ENCODE data around the gene ASCC2.
"Not testable (repeated sequence)": the region's sequence is repeated elsewhere in the genome, so short reads cannot be mapped to it uniquely, and the experiment has no call there.

Gene ASCC2

DNA sequence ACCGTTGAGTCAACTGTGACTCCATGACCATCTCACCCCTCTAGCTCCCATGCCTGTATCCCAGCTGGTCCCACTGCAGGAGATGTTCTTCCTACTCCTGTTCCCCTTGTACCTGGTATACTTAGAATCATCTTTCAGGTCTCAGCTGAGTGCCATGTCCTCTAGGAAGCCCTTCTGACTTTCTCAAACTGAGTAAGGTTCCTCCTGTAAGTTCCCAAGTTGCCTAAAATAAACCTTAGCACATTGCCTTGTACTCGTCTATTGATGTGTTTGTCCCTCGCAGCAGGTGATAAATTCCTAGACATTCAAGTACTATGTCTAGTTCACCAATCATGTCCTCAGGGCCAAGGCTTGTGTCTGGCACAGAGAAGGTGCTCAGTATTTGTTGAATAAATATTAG is 18.4 kb upstream of the ASCC2 start:
- DNase-seq (ENCODE audit: low spot score), result no peak

DNA sequence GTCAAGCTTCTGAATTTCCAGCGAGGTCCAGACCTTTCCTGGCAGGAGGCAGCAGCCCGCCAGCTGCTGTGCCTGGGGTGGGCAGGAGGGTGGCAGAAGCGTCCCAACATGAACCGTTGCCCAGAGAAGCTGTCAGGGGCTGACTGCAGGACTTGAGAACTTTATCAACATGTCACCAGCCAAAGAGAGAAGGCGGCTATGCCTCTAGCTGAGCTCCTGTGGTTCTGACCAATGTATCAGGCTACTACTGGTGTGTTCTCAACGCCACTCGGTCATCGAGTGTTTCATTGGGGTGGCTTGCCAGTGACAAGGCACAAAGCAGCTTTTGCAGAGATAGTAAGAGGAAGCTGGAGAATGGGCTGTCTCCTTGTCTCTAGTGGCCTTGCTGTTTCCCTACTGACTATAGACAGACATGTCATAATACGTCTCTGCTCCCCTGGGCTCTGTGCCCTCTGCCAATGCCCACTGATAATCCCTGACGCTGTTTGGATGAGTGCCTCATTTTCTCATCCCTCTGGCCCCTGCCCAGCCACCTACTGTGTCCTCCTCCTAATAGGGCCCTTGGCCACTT is 17.6 kb upstream of the ASCC2 start:
- no peak for DNase-seq (ENCODE audit: low spot score)

DNA sequence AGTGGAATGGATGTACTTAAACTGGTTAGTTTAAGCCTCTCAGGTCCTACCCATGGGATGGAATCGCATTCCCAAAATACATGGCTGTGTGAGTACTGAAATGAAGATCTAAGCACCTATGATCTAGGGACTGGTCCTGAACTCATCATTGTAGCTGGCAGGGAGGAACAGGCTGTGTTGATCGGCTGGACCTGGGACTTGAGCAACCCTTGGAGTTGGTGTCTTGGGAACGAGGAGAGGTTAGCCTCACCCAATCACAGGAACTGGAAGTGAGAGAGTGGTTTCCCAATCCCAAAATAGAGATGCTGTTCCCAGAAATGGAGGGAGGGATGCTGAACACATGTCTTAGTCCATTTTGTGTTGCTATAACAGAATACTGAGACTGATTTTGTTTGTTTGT is 16.4 kb upstream of the ASCC2 start:
- no peak for DNase-seq (ENCODE audit: low spot score)

DNA sequence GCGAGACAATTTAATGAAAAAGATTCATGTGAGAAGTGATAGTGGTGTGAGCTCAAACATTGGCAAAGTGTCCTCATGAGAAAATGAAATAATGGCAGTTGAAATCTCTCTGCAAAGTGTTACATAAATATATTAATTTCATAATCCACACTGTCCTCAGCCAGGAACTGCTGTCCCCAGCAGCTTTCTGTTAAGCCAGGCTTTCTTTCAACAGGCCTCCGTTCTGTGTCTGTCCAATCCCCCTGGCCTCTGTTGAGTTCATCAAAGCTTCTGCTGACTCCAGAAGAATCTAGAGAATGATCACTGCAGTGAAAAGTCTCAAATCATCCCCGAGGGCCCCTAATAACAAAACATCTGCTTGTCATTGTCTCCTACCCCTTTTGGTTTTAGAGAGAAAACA is 10.0 kb upstream of the ASCC2 start:
- DNase-seq (ENCODE audit: low spot score), result no peak

DNA sequence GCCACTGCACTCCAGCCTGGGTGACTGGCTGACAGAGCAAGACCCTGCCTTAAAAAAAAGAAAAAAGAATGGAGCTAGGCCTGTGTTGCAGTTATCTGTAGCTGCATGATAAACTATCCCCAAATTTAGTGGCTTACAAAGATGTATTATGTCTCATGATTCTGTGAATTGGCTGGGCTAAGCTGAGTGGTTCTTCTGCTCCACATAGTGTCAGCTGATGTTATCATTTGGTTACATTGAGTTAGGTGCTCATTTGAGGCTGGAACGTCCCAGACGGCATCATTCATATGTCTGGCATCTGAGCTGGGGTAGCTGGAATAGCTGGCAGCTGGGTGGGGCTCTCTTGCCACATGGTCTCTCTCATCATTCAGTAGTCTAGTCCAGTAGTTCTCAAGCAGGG is 8.2 kb upstream of the ASCC2 start:
- no peak for DNase-seq (ENCODE audit: low spot score)

DNA sequence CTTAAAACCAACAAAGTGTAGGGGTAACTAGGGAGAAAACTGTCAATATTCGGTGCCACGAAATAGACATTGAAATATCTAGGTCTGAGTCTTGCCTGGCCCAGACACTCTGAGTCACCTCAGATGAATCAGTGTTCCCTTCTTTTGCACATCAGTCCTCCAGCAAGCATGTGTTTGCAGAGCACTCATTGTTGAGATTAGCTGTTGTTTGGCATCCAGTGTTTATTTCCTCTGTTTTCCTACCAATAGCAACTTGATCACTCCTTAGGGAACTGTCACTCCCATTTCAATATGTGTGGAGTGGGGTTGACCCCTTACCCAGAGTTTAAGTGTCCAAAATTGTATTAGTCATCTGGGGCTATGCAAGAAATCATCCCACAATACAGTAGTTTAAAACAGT is 4.7 kb upstream of the ASCC2 start:
- no peak for DNase-seq (ENCODE audit: low spot score)

DNA sequence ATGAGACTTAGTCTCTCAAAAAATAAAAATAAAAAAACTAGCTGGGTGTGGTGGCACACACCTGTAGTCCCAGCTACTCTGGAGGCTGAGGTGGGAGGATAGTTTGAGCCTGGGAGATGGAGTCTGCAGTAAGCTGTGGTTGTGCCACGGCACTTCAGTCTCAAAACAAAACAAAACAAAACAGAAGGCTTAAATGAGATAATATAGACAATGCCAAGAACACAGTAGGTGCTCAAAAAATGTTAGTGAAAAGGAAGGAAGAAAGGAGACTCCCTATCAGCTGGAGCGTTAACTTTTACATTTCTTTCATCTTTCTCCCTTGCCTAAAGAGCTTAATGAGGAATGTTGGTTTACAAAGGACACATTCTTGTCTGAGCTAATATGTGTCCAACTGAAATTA is 4.1 kb upstream of the ASCC2 start:
- no peak for DNase-seq (ENCODE audit: low spot score)

DNA sequence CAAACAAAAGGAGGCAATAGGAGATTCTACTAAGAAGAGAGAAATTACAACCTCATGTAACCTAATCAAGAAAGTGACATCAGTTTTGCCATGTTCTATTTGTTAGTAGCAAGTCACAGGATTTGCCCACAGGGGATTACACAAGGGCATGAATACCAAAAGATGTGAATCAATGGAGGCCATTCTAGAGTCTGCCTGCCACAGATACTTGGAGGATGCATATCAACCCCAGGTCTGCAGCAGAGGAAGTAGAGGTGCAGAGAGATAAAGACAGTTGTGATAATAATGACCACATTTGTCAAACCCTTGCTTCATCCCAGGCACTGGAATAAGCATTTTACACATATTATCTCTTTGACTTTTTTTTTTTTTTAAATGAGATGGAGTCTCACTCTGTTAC is 2.4 kb upstream of the ASCC2 start:
- DNase-seq (ENCODE audit: low spot score), result no peak

DNA sequence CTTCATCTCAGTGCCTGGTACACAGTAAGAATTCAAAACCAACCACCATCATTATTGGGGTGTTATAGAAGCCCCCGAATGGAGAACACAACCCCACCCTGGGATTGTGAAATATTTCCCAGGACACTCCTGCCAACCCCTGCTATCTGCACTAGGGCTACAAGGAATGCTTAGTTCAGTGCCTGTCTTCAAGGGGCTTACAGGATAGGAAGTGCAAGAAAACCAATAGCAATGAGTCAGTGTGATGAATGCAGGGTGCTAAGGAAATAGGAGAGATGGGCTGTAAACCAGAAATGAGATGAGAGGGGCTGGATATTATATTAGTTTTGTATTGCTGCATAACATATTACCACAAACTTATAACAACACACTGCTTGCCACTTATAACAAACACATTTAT is 965 bp upstream of the ASCC2 start:
- DNase-seq (ENCODE audit: low spot score), result no peak

DNA sequence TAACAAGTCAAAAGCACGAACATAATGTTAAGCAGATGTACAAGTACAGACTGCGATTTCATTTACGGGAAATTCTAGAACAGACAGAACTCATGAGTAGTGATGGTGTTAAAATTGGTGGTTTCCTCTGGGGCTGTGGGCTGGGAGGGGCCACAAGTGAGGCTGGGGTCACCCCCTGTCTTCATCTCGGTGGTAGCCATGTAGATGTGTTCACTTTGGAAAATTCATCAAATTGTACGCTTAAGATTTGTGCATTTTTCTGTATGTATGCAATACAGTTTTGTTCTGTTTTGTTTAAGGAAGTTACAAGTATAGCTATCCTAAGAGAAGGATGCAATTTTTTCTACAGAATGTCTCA is 504 bp upstream of the ASCC2 start:
- DNase-seq (ENCODE audit: low spot score), result peak; percentile 11

DNA sequence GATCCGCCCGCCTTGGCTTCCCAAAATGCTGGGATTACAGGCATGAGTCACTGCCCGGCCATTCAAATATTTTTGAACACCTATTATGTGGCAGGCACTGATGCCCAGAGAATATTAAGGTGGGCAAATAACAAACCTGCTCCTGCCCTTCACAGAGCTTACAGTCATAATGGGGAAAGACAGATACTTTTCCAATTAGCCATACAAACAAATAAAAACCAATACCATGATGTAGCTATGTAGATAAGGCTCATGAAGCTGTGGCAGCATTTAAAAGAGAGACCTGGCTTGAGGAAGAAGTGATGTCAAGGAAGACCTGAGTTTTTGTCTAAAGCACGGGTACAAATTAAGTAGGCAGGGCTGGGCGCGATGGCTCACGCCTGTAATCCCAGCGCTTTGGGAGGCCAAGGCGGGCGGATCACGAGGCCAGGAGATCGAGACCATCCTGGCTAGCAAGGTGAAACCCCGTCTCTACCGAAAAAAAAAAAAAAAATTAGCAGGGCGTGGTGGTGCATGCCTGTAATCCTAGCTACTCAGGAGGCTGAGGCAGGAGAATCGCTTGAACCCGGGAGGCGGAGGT is 1.2 kb downstream of the ASCC2 start:
- not testable (repeated sequence) for DNase-seq (ENCODE audit: low spot score)

DNA sequence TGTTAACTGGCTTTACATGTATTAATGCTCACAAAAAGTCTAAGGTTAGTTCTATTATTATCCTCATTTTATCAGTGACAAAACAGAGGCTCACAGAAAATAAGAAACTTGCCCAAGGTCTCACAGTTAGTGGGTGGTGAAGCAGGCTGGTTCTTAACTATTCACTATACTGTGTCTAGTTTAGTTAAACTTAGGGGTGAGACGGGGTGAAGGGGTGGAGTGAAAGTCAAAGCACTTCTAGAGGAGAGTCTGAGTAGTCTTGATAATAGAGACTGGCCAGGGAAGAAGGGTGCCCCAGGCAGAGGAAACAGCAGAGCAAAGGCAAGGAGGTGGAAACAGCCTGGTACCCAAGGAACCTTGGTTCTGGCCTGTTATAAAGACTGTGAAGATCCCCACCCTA is 4.0 kb downstream of the ASCC2 start:
- no peak for DNase-seq (ENCODE audit: low spot score)

DNA sequence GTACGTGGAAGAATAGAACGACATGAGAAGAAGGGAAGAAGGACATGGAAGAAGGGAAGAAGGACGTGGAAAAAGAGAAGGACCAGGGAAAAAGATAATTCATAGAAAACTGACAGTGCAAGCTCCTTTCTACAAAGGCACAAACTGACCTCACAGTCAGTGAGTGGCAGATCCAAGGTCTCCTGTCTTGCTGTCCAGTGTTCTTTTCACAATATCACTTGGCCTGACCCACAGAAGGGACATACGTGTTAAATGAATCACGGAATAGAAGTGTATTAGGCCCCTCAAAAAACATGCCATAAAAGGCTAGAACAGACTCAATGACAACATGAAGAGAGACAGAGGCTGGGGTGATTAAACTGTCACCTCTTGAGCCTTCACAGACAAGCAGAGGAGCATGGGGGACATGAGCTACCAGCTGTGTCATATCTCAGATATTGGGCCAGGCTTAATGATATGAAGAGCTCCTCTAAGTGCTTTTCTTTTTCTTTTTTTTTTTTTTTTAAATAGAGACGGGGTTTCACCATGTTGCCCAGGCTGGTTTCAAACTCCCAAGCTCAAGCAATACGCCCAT is 4.6 kb downstream of the ASCC2 start:
- DNase-seq (ENCODE audit: low spot score), result no peak

DNA sequence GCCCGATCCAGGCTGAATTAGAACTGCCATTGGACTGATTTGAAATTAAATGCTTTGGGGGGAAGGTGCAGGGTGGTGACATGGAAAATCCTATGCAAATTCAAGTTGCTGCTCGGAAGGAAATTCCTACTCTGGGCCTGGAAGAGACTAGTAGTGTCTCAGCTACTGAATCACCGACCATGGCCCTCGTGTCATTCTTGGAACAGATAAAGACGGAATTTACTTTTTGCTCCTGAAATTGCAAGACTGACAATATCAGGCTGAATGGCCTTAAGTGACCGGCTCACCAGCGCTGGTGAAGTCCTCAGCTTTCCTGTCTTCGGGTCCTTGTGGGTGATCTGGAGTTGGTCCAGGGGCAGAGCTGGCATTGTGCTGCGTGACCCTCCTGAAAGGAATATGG is 6.1 kb downstream of the ASCC2 start:
- DNase-seq (ENCODE audit: low spot score), result no peak

DNA sequence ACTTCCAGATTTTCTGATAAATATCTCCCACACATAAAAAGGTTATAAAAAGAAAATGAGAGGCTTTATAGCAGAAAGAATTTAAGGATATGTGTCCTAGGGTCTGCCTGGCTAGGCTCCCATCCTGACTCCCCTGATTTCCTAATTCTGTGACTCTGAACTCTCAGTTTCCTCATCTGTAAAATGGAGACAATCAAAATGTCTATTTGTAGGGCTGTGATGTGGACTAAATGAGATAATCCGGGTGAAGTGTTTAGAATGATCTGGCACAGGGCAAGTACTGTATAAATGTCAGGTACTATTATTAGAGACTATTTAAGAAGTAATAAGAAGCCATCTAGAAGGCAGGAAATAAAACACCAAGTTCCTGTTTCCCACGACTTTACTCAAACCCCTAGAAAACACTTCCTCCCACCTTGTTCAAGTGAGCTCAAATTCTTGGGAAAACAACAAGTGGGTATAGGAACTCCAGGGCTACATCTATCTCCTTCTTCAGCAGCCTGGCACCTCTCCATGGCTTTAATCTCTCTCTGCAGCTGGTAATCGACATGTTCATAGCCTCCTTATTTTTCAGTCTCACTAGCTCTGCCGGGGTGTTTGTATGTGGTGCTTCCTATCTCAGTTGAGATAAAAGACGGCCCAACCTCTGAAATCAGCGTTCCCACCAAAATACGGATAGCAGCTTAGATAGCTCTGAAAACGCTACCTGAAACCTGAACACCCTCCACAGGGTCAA is 6.7 kb downstream of the ASCC2 start:
- DNase-seq (ENCODE audit: low spot score), result no peak

DNA sequence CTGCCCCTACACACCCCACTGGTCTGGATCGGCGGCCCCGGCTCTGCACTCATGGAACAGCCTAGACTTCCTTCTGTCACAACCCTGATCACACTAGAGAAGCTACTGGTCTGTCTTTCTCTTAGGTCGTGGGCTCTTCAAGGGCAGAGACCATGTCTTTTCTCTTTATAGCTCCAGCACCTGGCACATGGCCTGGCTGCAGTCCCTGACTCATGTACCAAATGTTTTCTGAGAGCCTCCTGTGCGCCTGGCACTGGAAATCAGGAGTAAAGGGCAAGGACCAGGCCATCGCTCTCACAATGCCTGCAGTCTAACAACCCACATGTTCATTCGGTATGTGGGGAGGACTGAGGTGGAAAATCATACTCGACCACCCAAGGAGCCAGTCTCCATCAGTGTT is 7.5 kb downstream of the ASCC2 start:
- no peak for DNase-seq (ENCODE audit: low spot score)

DNA sequence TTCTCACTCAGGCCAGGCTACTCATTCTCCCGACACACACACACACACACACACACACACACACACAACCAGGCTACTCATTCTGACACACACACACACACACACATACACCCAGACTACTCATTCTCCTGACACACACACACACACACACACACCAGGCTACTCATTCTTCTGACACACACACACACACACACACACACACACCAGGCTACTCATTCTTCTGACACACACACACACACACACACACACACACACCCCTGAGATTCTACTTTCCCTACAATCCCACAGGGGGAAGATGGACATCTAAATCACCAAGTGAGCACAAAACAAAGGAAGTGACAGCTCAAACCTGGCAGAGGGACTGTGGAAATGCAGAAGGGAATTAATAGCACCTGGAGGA is 10.3 kb downstream of the ASCC2 start:
- not testable (repeated sequence) for DNase-seq (ENCODE audit: low spot score)

DNA sequence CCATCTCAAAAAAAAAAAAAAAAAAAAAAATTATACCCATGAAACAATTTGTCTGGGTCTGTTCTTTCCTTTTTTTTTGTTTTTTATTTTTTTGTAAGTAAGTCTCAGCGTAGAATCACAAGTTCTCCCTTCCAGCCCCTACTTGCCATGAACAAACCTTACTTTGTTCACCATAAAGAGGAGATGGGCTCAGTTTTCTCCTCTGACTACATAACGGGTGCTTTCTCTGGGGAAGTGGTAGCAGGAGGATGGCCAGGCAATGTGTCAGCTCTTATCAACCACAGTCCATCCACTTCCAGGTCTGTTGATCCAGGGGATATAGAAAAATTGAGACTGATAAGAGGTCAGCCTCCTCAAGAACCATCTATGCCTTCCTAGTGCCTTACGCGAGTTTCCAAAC is 11.0 kb downstream of the ASCC2 start:
- DNase-seq (ENCODE audit: low spot score), result no peak

DNA sequence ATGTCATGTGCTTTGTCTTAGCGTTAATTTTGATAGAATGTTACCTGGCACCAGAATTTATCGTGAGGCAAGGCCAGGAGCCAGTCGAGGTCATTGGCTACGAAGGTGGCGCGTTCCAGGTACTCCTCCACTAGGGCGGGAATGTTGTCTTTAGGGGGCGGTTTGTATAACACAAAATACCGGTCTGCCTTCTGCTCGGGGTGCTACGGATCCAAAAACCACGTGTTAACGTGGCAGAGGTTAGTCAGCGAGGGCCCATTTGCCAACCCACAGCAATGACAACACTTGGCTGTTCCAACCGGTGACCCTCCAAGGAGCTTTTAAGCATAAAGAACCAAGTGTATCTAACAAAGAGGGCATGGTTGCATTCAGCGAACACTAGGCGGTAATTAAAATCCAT is 12.5 kb downstream of the ASCC2 start:
- no peak for DNase-seq (ENCODE audit: low spot score)

DNA sequence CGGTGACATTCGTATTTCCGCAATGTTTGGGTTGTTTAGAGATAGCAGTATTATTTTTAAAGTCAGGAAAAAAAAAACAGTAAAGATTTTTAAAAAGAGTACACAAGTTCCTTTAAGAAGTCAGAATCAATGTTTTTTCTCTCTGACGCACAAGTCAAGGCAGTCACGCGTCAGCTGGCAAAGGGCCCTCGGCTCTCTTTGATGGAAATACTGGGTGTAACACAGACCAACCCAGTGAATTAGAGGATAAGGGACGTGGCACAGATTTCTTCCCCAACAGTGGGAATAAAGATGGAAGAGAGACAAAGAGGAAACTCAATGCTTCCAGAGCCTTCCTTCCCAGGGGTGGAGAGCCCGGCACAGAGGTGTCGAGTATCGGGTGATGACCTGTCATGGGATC is 13.4 kb downstream of the ASCC2 start:
- no peak for DNase-seq (ENCODE audit: low spot score)

DNA sequence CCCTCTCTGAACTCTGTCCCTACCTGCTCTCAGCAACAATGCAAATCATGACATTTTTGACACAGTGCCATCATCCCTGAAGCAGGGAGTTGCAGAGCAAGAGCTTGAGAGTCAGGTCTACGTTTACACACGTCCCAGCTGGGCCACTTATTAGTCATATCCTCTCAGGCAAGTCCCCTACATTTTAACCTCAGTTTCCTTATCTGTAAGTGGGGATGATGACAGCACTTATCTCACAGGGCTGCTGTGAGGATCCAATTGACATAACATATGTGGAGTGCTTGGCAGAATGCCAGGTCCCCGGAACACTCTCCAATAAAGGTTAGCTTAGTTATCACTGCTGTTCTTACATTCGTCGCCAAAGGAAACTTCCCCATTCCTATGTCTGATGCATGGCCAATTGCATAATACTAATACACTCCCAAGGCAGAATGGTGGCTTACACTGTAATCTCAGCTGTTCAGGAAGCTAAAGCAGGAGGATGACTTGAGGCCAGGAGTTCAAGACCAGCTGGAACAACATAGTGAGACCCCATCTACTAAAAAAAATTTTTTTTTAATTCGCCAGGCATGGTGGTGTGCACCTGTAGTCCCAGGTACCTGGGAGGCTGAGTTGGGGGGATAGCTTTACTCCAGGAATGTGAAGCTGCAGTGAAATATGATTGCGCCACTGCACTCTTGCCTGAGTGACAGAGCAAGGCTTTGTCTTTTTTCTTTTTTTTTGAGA is 16.6 kb downstream of the ASCC2 start:
- DNase-seq (ENCODE audit: low spot score), result no peak

DNA sequence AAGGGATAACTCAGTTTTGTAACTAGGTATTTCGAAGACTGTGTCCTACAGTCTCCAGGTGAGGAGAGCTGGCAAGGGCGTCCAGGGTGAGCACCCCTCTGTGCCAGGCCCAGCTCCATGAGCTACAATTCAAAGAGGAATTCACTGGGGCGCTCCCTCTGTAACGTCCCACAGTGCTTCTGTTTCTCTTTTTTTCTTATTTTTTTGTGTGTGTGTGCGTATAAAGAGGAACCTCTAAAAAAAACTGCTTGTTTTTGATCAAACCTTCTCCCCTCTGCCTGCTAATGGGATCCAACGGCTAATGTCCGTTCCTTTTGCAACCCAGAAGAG is 17.1 kb downstream of the ASCC2 start:
- DNase-seq (ENCODE audit: low spot score), result no peak

DNA sequence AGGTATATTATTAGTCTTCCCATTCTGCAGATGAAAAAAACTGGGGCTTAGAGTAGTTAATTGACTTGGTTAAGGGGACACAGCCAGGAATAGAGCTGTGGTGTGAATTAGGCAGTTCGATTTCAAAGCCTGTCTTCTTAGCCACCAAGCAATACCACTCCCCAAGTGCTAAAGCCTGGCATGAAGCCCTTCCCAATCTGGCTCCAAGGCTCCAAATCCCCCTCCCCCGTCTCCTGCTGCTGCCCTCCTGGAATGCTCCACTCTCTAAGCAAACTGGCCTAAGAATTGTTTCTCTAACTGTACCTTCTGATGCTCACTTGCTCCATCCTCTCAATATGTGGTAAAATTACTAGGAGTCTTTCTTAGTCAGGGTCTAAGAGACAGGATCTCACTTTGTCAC is 18.6 kb downstream of the ASCC2 start:
- no peak for DNase-seq (ENCODE audit: low spot score)

All from germinal center (tissue), 1 donor.